ENCODE data around the gene GUK1. TPM values are rescaled to one million over a fixed set of nuclear protein-coding genes. Genes with fewer than 3 reads are reported as not detected.

The GUK1 gene
- total RNA-seq, 1 experiment from 2014 or later = 111 TPM

DNA sequence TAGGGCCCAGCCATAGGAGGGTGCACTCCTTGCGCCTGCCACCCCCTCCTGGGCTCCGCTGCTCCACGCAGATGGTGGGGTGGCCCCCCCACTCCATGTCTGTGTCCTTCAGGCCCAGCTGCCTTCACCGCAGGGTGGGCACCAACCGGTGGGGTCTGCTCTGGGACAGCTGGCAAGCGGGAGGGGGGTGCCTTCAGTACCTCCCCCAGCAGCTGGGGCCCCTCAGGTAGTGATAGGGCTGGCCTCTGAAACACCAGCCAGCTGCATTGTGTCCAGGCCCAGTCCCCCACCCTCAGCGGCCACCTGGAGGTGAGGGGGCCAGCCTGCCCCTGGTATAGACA is 10.0 kb downstream of the GUK1 start:
- ChIA-PET POLR2A (no interaction called here), CTCF (interaction anchor here (1.0 to 2.4 kb wide), 3 partner anchors 10 to 19 kb away, joined by 3 to 11 read pairs (median 3); partner anchors contain the start of gene GUK1)
- DNase-seq (ENCODE audit: low spot score) = peak; percentile 9
- H3K27ac Mint-ChIP-seq = no peak overlapping the region
- no peaks in the 10 kb centered on the region for H3K36me3 Mint-ChIP-seq
- H3K27me3 Mint-ChIP-seq (ENCODE audit: low read depth) = no peaks in the 10 kb centered on the region
- 0 out of 2 replicates have a peak, but pooled peaks cover 2% of the 10 kb centered on the region for H3K4me1 Mint-ChIP-seq
- no peak overlapping the region for H3K4me3 Mint-ChIP-seq
- no peaks in the 10 kb centered on the region for H3K9me3 Mint-ChIP-seq
- ATAC-seq = no peak
- TF ChIP-seq GTF2I (CRISPR knock-in tag; conservative IDR thresholded peaks at IDR 0.05) (no peak), ZNF317 (CRISPR knock-in tag; IDR thresholded peaks at IDR 0.05; ENCODE audit: borderline replicate concordance, low read depth) (no peak), ZNF512 (CRISPR knock-in tag; IDR thresholded peaks at IDR 0.05; ENCODE audit: borderline replicate concordance) (no peak), FOXK1 (CRISPR knock-in tag; IDR thresholded peaks at IDR 0.05) (no peak)

GRCh38 chr1:228150461-228151179 is 10.5 kb downstream of the GUK1 start:
- no peak for ATAC-seq
- Mint-ChIP-seq H3K36me3 (no peaks in the 10 kb centered on the region), H3K27me3 (ENCODE audit: low read depth) (no peaks in the 10 kb centered on the region), H3K9me3 (no peaks in the 10 kb centered on the region), H3K4me3 (no peak overlapping the region), H3K4me1 (0 out of 2 replicates have a peak, but pooled peaks cover 2% of the 10 kb centered on the region), H3K27ac (no peak overlapping the region)
- TF ChIP-seq ZNF121 (CRISPR knock-in tag; IDR thresholded peaks at IDR 0.05) (no peak), NFE2L1 (CRISPR knock-in tag; IDR thresholded peaks at IDR 0.05) (no peak), ZNF232 (CRISPR knock-in tag; IDR thresholded peaks at IDR 0.05) (no peak), SP1 (CRISPR knock-in tag; conservative IDR thresholded peaks at IDR 0.05) (no peak), ESRRA (CRISPR knock-in tag; IDR thresholded peaks at IDR 0.05; ENCODE audit: borderline replicate concordance) (no peak), ETV6 (CRISPR knock-in tag; IDR thresholded peaks at IDR 0.05) (no peak), OVOL2 (CRISPR knock-in tag; IDR thresholded peaks at IDR 0.05; ENCODE audit: borderline replicate concordance) (no peak)
- TF ChIP-seq, protein P1, sequence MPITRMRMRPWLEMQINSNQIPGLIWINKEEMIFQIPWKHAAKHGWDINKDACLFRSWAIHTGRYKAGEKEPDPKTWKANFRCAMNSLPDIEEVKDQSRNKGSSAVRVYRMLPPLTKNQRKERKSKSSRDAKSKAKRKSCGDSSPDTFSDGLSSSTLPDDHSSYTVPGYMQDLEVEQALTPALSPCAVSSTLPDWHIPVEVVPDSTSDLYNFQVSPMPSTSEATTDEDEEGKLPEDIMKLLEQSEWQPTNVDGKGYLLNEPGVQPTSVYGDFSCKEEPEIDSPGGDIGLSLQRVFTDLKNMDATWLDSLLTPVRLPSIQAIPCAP (CRISPR knock-in tag; IDR thresholded peaks at IDR 0.05) = no peak
- TF ChIP-seq, protein P2, sequence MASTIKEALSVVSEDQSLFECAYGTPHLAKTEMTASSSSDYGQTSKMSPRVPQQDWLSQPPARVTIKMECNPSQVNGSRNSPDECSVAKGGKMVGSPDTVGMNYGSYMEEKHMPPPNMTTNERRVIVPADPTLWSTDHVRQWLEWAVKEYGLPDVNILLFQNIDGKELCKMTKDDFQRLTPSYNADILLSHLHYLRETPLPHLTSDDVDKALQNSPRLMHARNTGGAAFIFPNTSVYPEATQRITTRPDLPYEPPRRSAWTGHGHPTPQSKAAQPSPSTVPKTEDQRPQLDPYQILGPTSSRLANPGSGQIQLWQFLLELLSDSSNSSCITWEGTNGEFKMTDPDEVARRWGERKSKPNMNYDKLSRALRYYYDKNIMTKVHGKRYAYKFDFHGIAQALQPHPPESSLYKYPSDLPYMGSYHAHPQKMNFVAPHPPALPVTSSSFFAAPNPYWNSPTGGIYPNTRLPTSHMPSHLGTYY (CRISPR knock-in tag; IDR thresholded peaks at IDR 0.05) = no peak
- ChIA-PET CTCF (interaction anchor here (1.2 kb wide), 1 partner anchor 10 kb away, joined by 3 read pairs; the partner anchor contains the start of gene GUK1), POLR2A (no interaction called here)
- DNase-seq (ENCODE audit: low spot score) = peak; percentile 9

DNA sequence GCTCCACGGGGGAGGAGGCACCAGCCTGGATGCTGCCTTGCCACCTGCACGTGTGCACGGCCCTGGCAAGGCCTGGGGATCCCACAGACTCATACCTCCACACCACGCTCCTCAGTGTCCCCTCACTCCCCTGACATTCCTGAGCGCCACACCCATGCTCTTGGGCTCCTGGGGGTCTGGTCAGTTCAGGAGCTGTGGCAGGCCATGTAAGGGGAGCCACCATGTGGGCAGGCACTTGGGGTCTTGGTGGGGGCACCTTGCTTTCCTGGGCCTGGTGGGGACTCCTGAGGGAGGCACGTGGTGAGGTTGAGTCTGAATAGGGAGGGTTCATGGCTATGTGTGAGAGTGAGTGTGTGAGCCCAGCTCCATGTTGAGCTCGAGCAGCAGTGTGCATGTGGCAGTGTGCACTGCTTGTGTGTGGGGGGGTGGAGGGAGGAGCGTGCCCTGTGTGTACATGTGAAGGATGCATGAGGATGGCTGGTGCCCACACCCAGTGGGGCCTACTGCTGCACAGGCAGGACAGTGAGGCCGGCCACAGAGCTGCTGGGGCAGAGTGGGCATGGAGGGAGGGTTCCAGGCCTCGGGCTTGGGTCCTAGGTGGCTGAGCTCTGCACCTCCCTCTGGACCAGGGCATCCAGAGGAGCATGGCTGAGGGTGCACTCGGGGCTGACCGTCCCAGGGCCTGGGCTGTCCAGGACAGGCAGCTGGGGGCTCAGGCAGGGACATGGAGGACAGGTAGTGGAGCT is 11.3 kb downstream of the GUK1 start:
- TF ChIP-seq MXD4 (CRISPR knock-in tag; IDR thresholded peaks at IDR 0.05; ENCODE audit: borderline replicate concordance) = no peak
- no peak for TF ChIP-seq JAZF1 (CRISPR knock-in tag; IDR thresholded peaks at IDR 0.05)
- TF ChIP-seq, protein P3, sequence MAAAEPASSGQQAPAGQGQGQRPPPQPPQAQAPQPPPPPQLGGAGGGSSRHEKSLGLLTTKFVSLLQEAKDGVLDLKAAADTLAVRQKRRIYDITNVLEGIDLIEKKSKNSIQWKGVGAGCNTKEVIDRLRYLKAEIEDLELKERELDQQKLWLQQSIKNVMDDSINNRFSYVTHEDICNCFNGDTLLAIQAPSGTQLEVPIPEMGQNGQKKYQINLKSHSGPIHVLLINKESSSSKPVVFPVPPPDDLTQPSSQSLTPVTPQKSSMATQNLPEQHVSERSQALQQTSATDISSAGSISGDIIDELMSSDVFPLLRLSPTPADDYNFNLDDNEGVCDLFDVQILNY (CRISPR knock-in tag; IDR thresholded peaks at IDR 0.05) = no peak
- TF ChIP-seq SOX15 (CRISPR knock-in tag; IDR thresholded peaks at IDR 0.05) = no peak
- no peak for TF ChIP-seq NR1H2 (CRISPR knock-in tag; IDR thresholded peaks at IDR 0.05)
- no peak for TF ChIP-seq ZNF416 (CRISPR knock-in tag; IDR thresholded peaks at IDR 0.05)
- TF ChIP-seq, protein P4, sequence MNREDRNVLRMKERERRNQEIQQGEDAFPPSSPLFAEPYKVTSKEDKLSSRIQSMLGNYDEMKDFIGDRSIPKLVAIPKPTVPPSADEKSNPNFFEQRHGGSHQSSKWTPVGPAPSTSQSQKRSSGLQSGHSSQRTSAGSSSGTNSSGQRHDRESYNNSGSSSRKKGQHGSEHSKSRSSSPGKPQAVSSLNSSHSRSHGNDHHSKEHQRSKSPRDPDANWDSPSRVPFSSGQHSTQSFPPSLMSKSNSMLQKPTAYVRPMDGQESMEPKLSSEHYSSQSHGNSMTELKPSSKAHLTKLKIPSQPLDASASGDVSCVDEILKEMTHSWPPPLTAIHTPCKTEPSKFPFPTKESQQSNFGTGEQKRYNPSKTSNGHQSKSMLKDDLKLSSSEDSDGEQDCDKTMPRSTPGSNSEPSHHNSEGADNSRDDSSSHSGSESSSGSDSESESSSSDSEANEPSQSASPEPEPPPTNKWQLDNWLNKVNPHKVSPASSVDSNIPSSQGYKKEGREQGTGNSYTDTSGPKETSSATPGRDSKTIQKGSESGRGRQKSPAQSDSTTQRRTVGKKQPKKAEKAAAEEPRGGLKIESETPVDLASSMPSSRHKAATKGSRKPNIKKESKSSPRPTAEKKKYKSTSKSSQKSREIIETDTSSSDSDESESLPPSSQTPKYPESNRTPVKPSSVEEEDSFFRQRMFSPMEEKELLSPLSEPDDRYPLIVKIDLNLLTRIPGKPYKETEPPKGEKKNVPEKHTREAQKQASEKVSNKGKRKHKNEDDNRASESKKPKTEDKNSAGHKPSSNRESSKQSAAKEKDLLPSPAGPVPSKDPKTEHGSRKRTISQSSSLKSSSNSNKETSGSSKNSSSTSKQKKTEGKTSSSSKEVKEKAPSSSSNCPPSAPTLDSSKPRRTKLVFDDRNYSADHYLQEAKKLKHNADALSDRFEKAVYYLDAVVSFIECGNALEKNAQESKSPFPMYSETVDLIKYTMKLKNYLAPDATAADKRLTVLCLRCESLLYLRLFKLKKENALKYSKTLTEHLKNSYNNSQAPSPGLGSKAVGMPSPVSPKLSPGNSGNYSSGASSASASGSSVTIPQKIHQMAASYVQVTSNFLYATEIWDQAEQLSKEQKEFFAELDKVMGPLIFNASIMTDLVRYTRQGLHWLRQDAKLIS (CRISPR knock-in tag; IDR thresholded peaks at IDR 0.05; ENCODE audit: borderline replicate concordance) = no peak
- TF ChIP-seq NFE2L1 (CRISPR knock-in tag; IDR thresholded peaks at IDR 0.05) = no peak
- DNase-seq (ENCODE audit: low spot score) (peak; percentile 6), ATAC-seq (no peak)
- Mint-ChIP-seq H3K4me3 (no peak overlapping the region), H3K27ac (0 out of 2 replicates have a peak overlapping the region, but pooled peaks have one; percentile 8), H3K4me1 (0 out of 2 replicates have a peak, but pooled peaks cover 2% of the 10 kb centered on the region), H3K27me3 (ENCODE audit: low read depth) (no peaks in the 10 kb centered on the region), H3K9me3 (no peaks in the 10 kb centered on the region), H3K36me3 (no peaks in the 10 kb centered on the region)
- ChIA-PET POLR2A (interaction anchor here (1.3 kb wide), 2 partner anchors 12 to 14 kb away, joined by 3 to 4 read pairs; partner anchors contain the start of gene IBA57), CTCF (interaction anchor here (0.9 to 1.5 kb wide), 2 partner anchors 21 to 23 kb away, joined by 3 to 5 read pairs; no protein-coding TSS in a partner anchor)
